H1 (cell line): Measurements from ENCODE around the gene RNPEPL1. TPM values are rescaled to one million over a fixed set of nuclear protein-coding genes. Genes with fewer than 3 reads are reported as not detected.

ENCODE experiments used
- CTCF ChIA-PET: fragments of 300-600 bp; sonication (Branson Sonifier 250); formaldehyde crosslinking; loops from one replicate; lab custom pipeline; 2021; ENCODE audit not compliant: partially characterized antibody; lab: Charles Lee
- POLR2A ChIA-PET: fragments of 300-600 bp; sonication (Branson Sonifier 250); formaldehyde crosslinking; loops from one replicate; lab custom pipeline; 2021; ENCODE audit warnings: inconsistent platforms; ENCODE audit not compliant: partially characterized antibody; lab: Charles Lee
- DNase-seq, 2 experiments: peaks; one replicate each; pipeline versions ENCODE4 v3.0.0 to v3.0.0-alpha.2; 2010 to 2022; ENCODE audit warnings: low spot score in 2 of 2, low read depth in 1 of 2, mixed read lengths in 1 of 2
- FAIRE-seq: peaks from 2 replicates; lab custom pipeline; 2011; peaks lifted over from hg19 to GRCh38; lab: Jason Lieb, UNC
- H2AFZ ChIP-seq: 2 replicates; pipeline ENCODE4 v1.8.1; 2012; ENCODE audit warnings: low read length, inconsistent platforms
- H2AK5ac ChIP-seq: 2 replicates; pipeline ENCODE4 v1.6.1; 2013; ENCODE audit warnings: low read depth, low read length
- H2BK120ac ChIP-seq: replicated peaks from 2 replicates; pipeline ENCODE3; 2013; ENCODE audit warnings: low read depth, low read length, inconsistent platforms
- H2BK12ac ChIP-seq: 2 replicates; pipeline ENCODE4 v1.6.1; 2013; ENCODE audit warnings: low read depth, low read length
- H2BK15ac ChIP-seq: 2 replicates; pipeline ENCODE4 v1.6.1; 2013; ENCODE audit warnings: low read length
- H2BK20ac ChIP-seq: 2 replicates; pipeline ENCODE4 v1.6.1; 2013; ENCODE audit warnings: low read length
- H2BK5ac ChIP-seq: 2 replicates; pipeline ENCODE4 v1.6.1; 2013; ENCODE audit warnings: low read depth, low read length
- H3K14ac ChIP-seq: 2 replicates; pipeline ENCODE4 v1.6.1; 2013; ENCODE audit warnings: inconsistent platforms; ENCODE audit not compliant: insufficient read length
- H3K18ac ChIP-seq: 2 replicates; pipeline ENCODE4 v1.6.1; 2013; ENCODE audit warnings: low read length; ENCODE audit errors: extremely low read depth
- H3K23ac ChIP-seq: 2 replicates; pipeline ENCODE4 v1.6.1; 2013; ENCODE audit warnings: inconsistent platforms; ENCODE audit not compliant: insufficient read length
- H3K23me2 ChIP-seq: 2 replicates; pipeline ENCODE4 v1.6.1; 2013; ENCODE audit warnings: low read depth, low read length
- H3K27ac ChIP-seq: 2 replicates; pipeline ENCODE4 v1.6.1; 2011; ENCODE audit warnings: low read depth, low read length, inconsistent platforms
- H3K27me3 ChIP-seq, 4 experiments: replicated peaks in 1 of 4; 1 replicate in 1 of 4; 2 replicates in 3 of 4; pipeline versions ENCODE4 v1.6.1 to v1.8.1; 2011 to 2013; ENCODE audit warnings: low read length in 3 of 4, mild to moderate bottlenecking in 3 of 4, inconsistent platforms in 2 of 4, mixed read lengths in 2 of 4, moderate library complexity in 1 of 4; ENCODE audit not compliant: control insufficient read depth in 3 of 4, insufficient read depth in 3 of 4; ENCODE audit errors: extremely low read depth in 1 of 4
- H3K36me3 ChIP-seq, 4 experiments: 2 replicates each; pipeline versions ENCODE4 v1.6.1 to v1.8.1; 2011 to 2013; ENCODE audit warnings: mild to moderate bottlenecking in 4 of 4, low read length in 3 of 4, moderate library complexity in 2 of 4, control low read depth in 1 of 4, inconsistent platforms in 1 of 4; ENCODE audit not compliant: insufficient read depth in 4 of 4, control insufficient read depth in 2 of 4
- H3K4ac ChIP-seq: replicated peaks from 2 replicates; pipeline ENCODE3; 2013; ENCODE audit warnings: low read length, low read depth, mixed read lengths, inconsistent platforms; ENCODE audit not compliant: insufficient read length
- H3K4me1 ChIP-seq, 4 experiments: replicated peaks in 1 of 4; 1 replicate in 1 of 4; 2 replicates in 3 of 4; pipeline versions ENCODE4 v1.6.1 to v1.8.1; 2011 to 2013; ENCODE audit warnings: low read length in 3 of 4, inconsistent platforms in 2 of 4, mixed read lengths in 1 of 4; ENCODE audit not compliant: insufficient read depth in 4 of 4, control insufficient read depth in 3 of 4
- H3K4me2 ChIP-seq, 2 experiments: 2 replicates each; pipeline versions ENCODE4 v1.6.1 to v1.8.1; 2011 to 2013; ENCODE audit warnings: low read depth in 2 of 2, low read length in 2 of 2, control low read depth in 1 of 2, inconsistent platforms in 1 of 2, mild to moderate bottlenecking in 1 of 2; ENCODE audit not compliant: insufficient read depth in 1 of 2
- H3K4me3 ChIP-seq, 4 experiments: fragments of 200-600, 300-600 bp in 1 of 4; sonication (generic), shearing (Covaris generic), sonication (Bioruptor Twin) in 1 of 4; 2 replicates each; pipeline versions ENCODE4 v1.5.1 to v1.8.1; 2011 to 2016; ENCODE audit warnings: low read length in 4 of 4, low read depth in 3 of 4, control low read depth in 2 of 4, inconsistent platforms in 2 of 4, mild to moderate bottlenecking in 2 of 4, mixed read lengths in 1 of 4, moderate library complexity in 1 of 4; ENCODE audit not compliant: insufficient read depth in 2 of 4; ENCODE audit errors: extremely low read depth in 1 of 4
- H3K56ac ChIP-seq: replicated peaks from 2 replicates; pipeline ENCODE3; 2013; ENCODE audit warnings: low read depth, mild to moderate bottlenecking, mixed read lengths, low read length, inconsistent platforms; ENCODE audit not compliant: insufficient read length
- H3K79me1 ChIP-seq: 2 replicates; pipeline ENCODE4 v1.6.1; 2013; ENCODE audit warnings: low read depth, low read length, control low read depth
- H3K79me2 ChIP-seq, 2 experiments: 2 replicates each; pipeline versions ENCODE4 v1.6.1 to v1.8.1; 2012 to 2013; ENCODE audit warnings: low read length in 2 of 2, mild to moderate bottlenecking in 2 of 2, inconsistent platforms in 1 of 2; ENCODE audit not compliant: insufficient read depth in 2 of 2, control insufficient read depth in 1 of 2
- H3K9ac ChIP-seq, 4 experiments: replicated peaks in 1 of 4; 1 replicate in 1 of 4; 2 replicates in 3 of 4; pipeline versions ENCODE4 v1.6.1 to v1.8.1; 2011 to 2013; ENCODE audit warnings: low read depth in 3 of 4, low read length in 3 of 4, control low read depth in 2 of 4, mild to moderate bottlenecking in 2 of 4, moderate library complexity in 2 of 4, inconsistent platforms in 1 of 4; ENCODE audit errors: extremely low read depth in 1 of 4
- H3K9me3 ChIP-seq, 2 experiments: 2 replicates each; pipeline versions ENCODE4 v1.6.1 to v1.8.1; 2012 to 2013; ENCODE audit warnings: mild to moderate bottlenecking in 2 of 2, moderate library complexity in 2 of 2, control low read depth in 1 of 2, inconsistent platforms in 1 of 2, low read depth in 1 of 2, low read length in 1 of 2, mixed read lengths in 1 of 2; ENCODE audit not compliant: insufficient read depth in 2 of 2
- H4K20me1 ChIP-seq, 2 experiments: replicated peaks in 1 of 2; 2 replicates each; pipeline versions ENCODE3 to v1.8.1; 2011 to 2013; ENCODE audit warnings: inconsistent platforms in 2 of 2, low read length in 2 of 2, mild to moderate bottlenecking in 1 of 2; ENCODE audit not compliant: insufficient read depth in 2 of 2, control insufficient read depth in 1 of 2
- H4K5ac ChIP-seq: 2 replicates; pipeline ENCODE4 v1.6.1; 2013; ENCODE audit warnings: low read length, low read depth, mixed read lengths, inconsistent platforms; ENCODE audit not compliant: insufficient read length
- H4K8ac ChIP-seq: 2 replicates; pipeline ENCODE4 v1.8.0; 2013; ENCODE audit warnings: mild to moderate bottlenecking, moderate library complexity, low read length, inconsistent platforms; ENCODE audit not compliant: insufficient read depth; ENCODE audit errors: extremely low read depth
- H4K91ac ChIP-seq: replicated peaks from 2 replicates; pipeline ENCODE3; 2013; ENCODE audit warnings: low read length, mixed read lengths, inconsistent platforms; ENCODE audit not compliant: insufficient read length
- ATF3 ChIP-seq: IDR thresholded peaks from 2 replicates; pipeline ENCODE4 v1.6.1; 2011; ENCODE audit warnings: low read depth, mild to moderate bottlenecking, low read length; ENCODE audit not compliant: insufficient read depth
- CEBPB ChIP-seq: IDR thresholded peaks from 2 replicates; pipeline ENCODE4 v1.6.1; 2012; ENCODE audit warnings: low read depth, low read length
- CHD1 ChIP-seq: IDR thresholded peaks from 2 replicates; pipeline ENCODE4 v1.6.1; 2012; ENCODE audit warnings: low read depth, low read length, improper control_type of control experiment
- CHD2 ChIP-seq: IDR thresholded peaks from 2 replicates; pipeline ENCODE4 v1.6.1; 2012; ENCODE audit warnings: low read length, improper control_type of control experiment
- CTCF ChIP-seq, 3 experiments: IDR thresholded peaks; 1 replicate in 2 of 3; 2 replicates in 1 of 3; pipeline versions ENCODE4 v1.5.1 to v1.6.1; 2011; ENCODE audit warnings: low read length in 3 of 3, mild to moderate bottlenecking in 3 of 3, inconsistent platforms in 2 of 3, low read depth in 1 of 3, moderate library complexity in 1 of 3; ENCODE audit not compliant: insufficient read depth in 1 of 3; ENCODE audit errors: control extremely low read depth in 1 of 3
- JUND ChIP-seq: IDR thresholded peaks from 2 replicates; pipeline ENCODE4 v1.6.1; 2011; ENCODE audit warnings: mild to moderate bottlenecking, improper control_type of control experiment, low read length
- MAFK ChIP-seq: IDR thresholded peaks from 2 replicates; pipeline ENCODE4 v1.6.1; 2012; ENCODE audit warnings: low read depth, mild to moderate bottlenecking, improper control_type of control experiment, low read length
- POU5F1 ChIP-seq: IDR thresholded peaks from 2 replicates; pipeline ENCODE4 v1.6.1; 2011; ENCODE audit warnings: low read depth, mild to moderate bottlenecking, low read length, moderate library complexity
- SAP30 ChIP-seq: fragments of 300-600 bp; sonication (generic); IDR thresholded peaks from 2 replicates; pipeline ENCODE4 v1.7.1; 2012; ENCODE audit warnings: low read length, moderate library complexity, mild to moderate bottlenecking, inconsistent platforms; ENCODE audit not compliant: insufficient read depth, insufficient replicate concordance
- SIN3A ChIP-seq, 2 experiments: IDR thresholded peaks in 1 of 2; conservative IDR thresholded peaks in 1 of 2; 2 replicates each; pipeline ENCODE4 v1.6.1; 2011 to 2012; ENCODE audit warnings: low read length in 2 of 2, improper control_type of control experiment in 1 of 2, low read depth in 1 of 2, mild to moderate bottlenecking in 1 of 2
- SP4 ChIP-seq: IDR thresholded peaks from 2 replicates; pipeline ENCODE4 v1.6.1; 2012; ENCODE audit warnings: low read length, inconsistent platforms
- WGBS, 2 experiments: shearing (Covaris generic) in 1 of 2; methylation state at CpG; one replicate each; pipeline versions ENCODE4 v1.1.6 to v1.1.7; 2013 to 2015; ENCODE audit warnings: low lambda C conversion rate in 2 of 2, mixed read lengths in 2 of 2, inconsistent platforms in 1 of 2, low coverage in 1 of 2, missing lambda C conversion rate in 1 of 2; ENCODE audit not compliant: insufficient replicate concordance in 2 of 2, insufficient coverage in 1 of 2, insufficient read length in 1 of 2; ENCODE audit errors: extremely low coverage in 1 of 2, missing lambda C conversion rate in 1 of 2; 5-methylcytosine and 5-hydroxymethylcytosine counted together
- polyA plus RNA-seq, 7 experiments: library from polyadenylated mRNA; depleted of rRNA in 3 of 7; stranded (reverse) in 5 of 7; unstranded in 2 of 7; fragments of >200 nt in 5 of 7; fragments of 200-250 nt in 2 of 7; gene quantifications; 1 replicate in 5 of 7; 2 replicates in 1 of 7; 4 replicates in 1 of 7; pipeline versions ENCODE4 v1.2.1 to v1.2.3, GENCODE V29; 2011 to 2013; ENCODE audit warnings: missing spikeins in 2 of 7, mixed read lengths in 2 of 7
- total RNA-seq: library from RNA; stranded (reverse); fragmentation: NEBNext Ultra II Directional; extraction: Animal tissue kit (Norgen Biotek cat#: 25700); gene quantifications from 2 replicates; pipeline ENCODE4 v1.2.1, GENCODE V29; 2021

RNPEPL1 gene
- total and polyA plus RNA-seq, 2 of the 8 experiments (the other 6 are each of a cell fraction or from before 2014, with no cell fraction given) = 9.0 to 11.3 TPM

GRCh38 chr2:240582781-240583180 lies 14.5 kb downstream of the RNPEPL1 start:
- Histone ChIP-seq H2BK20ac (no peak overlapping the region), H3K27ac (no peak overlapping the region), H3K27me3 (no peaks in the 10 kb centered on the region), H4K20me1 (peaks cover 11 to 26% of the 10 kb centered on the region in 2 experiments), H3K56ac (no peak overlapping the region), H3K79me1 (peaks cover 8% of the 10 kb centered on the region), H4K8ac (no peak overlapping the region), H3K79me2 (peaks cover 4 to 28% of the 10 kb centered on the region in 2 experiments; a peak in 3 of 4 replicates), H4K5ac (no peak overlapping the region), H3K4me1 (peaks cover 0 to 19% (median 7%) of the 10 kb centered on the region in 4 experiments; a peak in 6 of 7 replicates), H3K23me2 (peaks cover 10% of the 10 kb centered on the region; the same call in 1 of the 2 replicates), H3K9ac (no peak overlapping the region), H3K14ac (no peak overlapping the region), H3K4me3 (no peak overlapping the region), H3K36me3 (no peaks in the 10 kb centered on the region), H2BK15ac (no peak overlapping the region), H3K23ac (no peak overlapping the region), H4K91ac (no peak overlapping the region), H3K4me2 (no peak overlapping the region), H3K4ac (no peak overlapping the region), H2BK120ac (no peak overlapping the region), H3K18ac (no peak overlapping the region), H2BK5ac (no peak overlapping the region), H3K9me3 (no peaks in the 10 kb centered on the region), H2BK12ac (no peak overlapping the region), H2AFZ (no peak overlapping the region), H2AK5ac (no peak overlapping the region)
- no peak for DNase-seq
- FAIRE-seq = no peak
- POLR2A ChIA-PET = interaction anchor here (1.2 kb wide), 1 partner anchor 10 kb away, joined by 4 read pairs; no protein-coding TSS in a partner anchor
- 89% methylated on average over 3 of the region's 3 CpGs; no CpG with 5 or more reads in 1 of the 2 experiments for WGBS, 2 experiments
- CTCF ChIA-PET = interaction anchor here (2.0 to 4.8 kb wide), 2 partner anchors 13 to 17 kb away, joined by 4 to 37 read pairs; no protein-coding TSS in a partner anchor
- TF ChIP-seq CEBPB = no peak
- TF ChIP-seq CTCF (IDR thresholded peaks at IDR 0.05; ENCODE audit: control extremely low read depth in 1 of 3, insufficient read depth in 1 of 3, low read depth in 1 of 3, low read length in 3 of 3) = no peak
- TF ChIP-seq ATF3 = no peak
- TF ChIP-seq MAFK = no peak
- no peak for TF ChIP-seq SIN3A (conservative IDR thresholded peaks at IDR 0.05 in 1 of 2, IDR thresholded peaks at IDR 0.05 in 1 of 2; ENCODE audit: low read depth in 1 of 2, low read length in 2 of 2)
- TF ChIP-seq SAP30 = no peak
- TF ChIP-seq POU5F1 = no peak
- TF ChIP-seq SP4 = no peak
- no peak for TF ChIP-seq JUND
- no peak for TF ChIP-seq CHD1
- TF ChIP-seq CHD2 = no peak
